ENCODE measurements around the gene EXOC4.

Gene EXOC4

GRCh38 chr7:133501771-133502170, 248.9 kb downstream of the EXOC4 start:
- no peak for DNase-seq

- no peak for DNase-seq
Observed at GRCh38 chr7:133502498-133502897, 249.6 kb downstream of the EXOC4 start.

GRCh38 chr7:133502972-133503371, 250.1 kb downstream of the EXOC4 start:
- DNase-seq, result no peak

GRCh38 chr7:133504825-133505224, 251.9 kb downstream of the EXOC4 start:
- DNase-seq, result no peak

GRCh38 chr7:133509822-133510221, 256.9 kb downstream of the EXOC4 start:
- no peak for DNase-seq

GRCh38 chr7:133510326-133511055, 257.6 kb downstream of the EXOC4 start:
- DNase-seq, result no peak

GRCh38 chr7:133511252-133511651, 258.4 kb downstream of the EXOC4 start:
- no peak for DNase-seq

GRCh38 chr7:133511708-133512107, 258.8 kb downstream of the EXOC4 start:
- DNase-seq, result no peak

- DNase-seq, result no peak
Observed at GRCh38 chr7:133512560-133512959, 259.7 kb downstream of the EXOC4 start.

GRCh38 chr7:133513608-133514007, 260.7 kb downstream of the EXOC4 start:
- DNase-seq, result no peak

GRCh38 chr7:133514551-133514950, 261.7 kb downstream of the EXOC4 start:
- no peak for DNase-seq

GRCh38 chr7:133517766-133518165, 264.9 kb downstream of the EXOC4 start:
- no peak for DNase-seq

GRCh38 chr7:133518718-133519117, 265.8 kb downstream of the EXOC4 start:
- no peak for DNase-seq

GRCh38 chr7:133520248-133520647, 267.4 kb downstream of the EXOC4 start:
- no peak for DNase-seq

- no peak for DNase-seq
Observed at GRCh38 chr7:133522501-133522900, 269.6 kb downstream of the EXOC4 start.

- no peak for DNase-seq
Observed at GRCh38 chr7:133528796-133529195, 275.9 kb downstream of the EXOC4 start.

- no peak for DNase-seq
Observed at GRCh38 chr7:133529861-133530260, 277.0 kb downstream of the EXOC4 start.

GRCh38 chr7:133530682-133531081, 277.8 kb downstream of the EXOC4 start:
- no peak for DNase-seq

GRCh38 chr7:133534816-133535215, 281.9 kb downstream of the EXOC4 start:
- DNase-seq, result no peak

GRCh38 chr7:133535308-133535707, 282.4 kb downstream of the EXOC4 start:
- DNase-seq, result no peak

- no peak for DNase-seq
Observed at GRCh38 chr7:133536450-133536849, 283.6 kb downstream of the EXOC4 start.

GRCh38 chr7:133539016-133539415, 286.1 kb downstream of the EXOC4 start:
- no peak for DNase-seq

- no peak for DNase-seq
Observed at GRCh38 chr7:133540096-133540860, 287.4 kb downstream of the EXOC4 start.

- no peak for DNase-seq
Observed at GRCh38 chr7:133542209-133542780, 289.4 kb downstream of the EXOC4 start.

Data from SIG-M5 (cell line).